Measurements from ENCODE around the gene GPX4.

Gene GPX4

DNA sequence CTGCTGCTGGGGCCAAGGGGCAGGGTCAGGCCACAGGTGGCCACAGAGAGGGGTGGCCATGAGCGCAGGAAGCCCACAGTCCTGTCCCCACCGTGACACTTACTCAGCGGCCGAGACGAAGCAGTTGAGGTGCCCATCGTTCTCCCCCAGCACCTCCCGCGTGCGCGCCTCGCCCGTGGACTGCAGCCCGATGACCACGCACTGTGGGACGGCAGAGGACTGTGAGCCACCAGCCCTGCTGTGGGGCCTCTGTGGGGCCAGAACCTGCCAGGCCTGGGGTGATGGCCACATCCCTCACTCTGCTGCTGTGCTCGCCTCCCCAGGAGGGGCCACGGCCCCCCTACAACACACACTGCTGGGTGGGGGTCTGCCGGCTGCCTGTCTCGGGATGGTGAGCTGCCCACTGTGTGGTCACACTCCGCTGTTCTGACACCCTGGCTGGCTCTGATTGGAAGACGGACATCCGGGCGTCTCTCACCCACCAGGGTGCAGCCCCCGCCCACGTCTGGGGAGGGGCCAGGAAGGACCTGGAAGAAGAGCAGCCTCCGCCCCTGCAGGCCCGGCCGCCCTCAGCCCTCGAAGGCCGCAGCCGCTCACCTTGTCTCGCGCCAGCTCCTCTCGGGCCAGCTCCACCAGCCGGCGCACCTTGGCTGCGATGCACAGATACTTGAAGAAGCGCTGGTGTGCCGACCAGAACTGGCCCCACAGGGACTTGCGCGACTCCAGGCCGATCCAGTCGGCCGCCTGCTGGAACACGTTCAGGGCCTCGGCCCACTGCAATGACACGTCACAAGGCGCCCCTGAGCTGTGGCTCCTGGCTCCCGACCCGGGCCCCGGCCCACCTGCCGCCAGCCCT is 13.2 kb downstream of the GPX4 start:
- ChIA-PET CTCF (interaction anchor here (0.6 to 6.0 kb wide), 6 partner anchors 12 to 124 kb away, joined by 3 to 97 read pairs (median 3); no protein-coding TSS in a partner anchor), POLR2A (no interaction called here)
- no peak for DNase-seq (ENCODE audit: low read depth, low spot score)
- TF ChIP-seq, protein P1, sequence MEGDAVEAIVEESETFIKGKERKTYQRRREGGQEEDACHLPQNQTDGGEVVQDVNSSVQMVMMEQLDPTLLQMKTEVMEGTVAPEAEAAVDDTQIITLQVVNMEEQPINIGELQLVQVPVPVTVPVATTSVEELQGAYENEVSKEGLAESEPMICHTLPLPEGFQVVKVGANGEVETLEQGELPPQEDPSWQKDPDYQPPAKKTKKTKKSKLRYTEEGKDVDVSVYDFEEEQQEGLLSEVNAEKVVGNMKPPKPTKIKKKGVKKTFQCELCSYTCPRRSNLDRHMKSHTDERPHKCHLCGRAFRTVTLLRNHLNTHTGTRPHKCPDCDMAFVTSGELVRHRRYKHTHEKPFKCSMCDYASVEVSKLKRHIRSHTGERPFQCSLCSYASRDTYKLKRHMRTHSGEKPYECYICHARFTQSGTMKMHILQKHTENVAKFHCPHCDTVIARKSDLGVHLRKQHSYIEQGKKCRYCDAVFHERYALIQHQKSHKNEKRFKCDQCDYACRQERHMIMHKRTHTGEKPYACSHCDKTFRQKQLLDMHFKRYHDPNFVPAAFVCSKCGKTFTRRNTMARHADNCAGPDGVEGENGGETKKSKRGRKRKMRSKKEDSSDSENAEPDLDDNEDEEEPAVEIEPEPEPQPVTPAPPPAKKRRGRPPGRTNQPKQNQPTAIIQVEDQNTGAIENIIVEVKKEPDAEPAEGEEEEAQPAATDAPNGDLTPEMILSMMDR (IDR thresholded peaks at IDR 0.05; ENCODE audit: insufficient read depth, low read length, missing control alignments) = no peak
- H3K4me3 ChIP-seq (ENCODE audit: low read depth, low read length) = no peak overlapping the region

DNA sequence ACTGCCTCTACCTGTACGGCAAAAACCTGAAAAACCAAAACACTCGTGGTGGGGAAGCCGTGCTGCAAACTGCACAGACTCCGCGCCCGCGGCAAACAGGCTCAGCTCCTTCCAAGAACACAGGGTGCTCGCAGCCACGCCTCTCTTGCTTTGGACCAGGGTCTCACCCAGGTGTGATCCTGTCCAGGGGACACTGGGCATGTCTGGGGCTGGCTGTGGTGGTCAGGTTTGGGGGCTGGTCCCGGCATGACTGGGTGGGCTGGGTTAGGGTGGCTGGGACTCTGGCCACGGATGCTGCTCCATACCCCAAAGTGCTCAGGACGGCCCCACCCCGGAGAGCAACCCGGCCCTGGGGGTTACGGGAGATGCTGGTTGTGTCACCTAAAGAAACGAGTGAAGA is 13.9 kb downstream of the GPX4 start:
- TF ChIP-seq, protein P1 (IDR thresholded peaks at IDR 0.05; ENCODE audit: insufficient read depth, low read length, missing control alignments) = no peak
- POLR2A ChIA-PET = no interaction called here
- CTCF ChIA-PET = interaction anchor here (0.9 to 1.6 kb wide), 3 partner anchors 11 to 123 kb away, joined by 3 read pairs; no protein-coding TSS in a partner anchor
- no peak overlapping the region for H3K4me3 ChIP-seq (ENCODE audit: low read depth, low read length)
- DNase-seq (ENCODE audit: low read depth, low spot score) = no peak

DNA sequence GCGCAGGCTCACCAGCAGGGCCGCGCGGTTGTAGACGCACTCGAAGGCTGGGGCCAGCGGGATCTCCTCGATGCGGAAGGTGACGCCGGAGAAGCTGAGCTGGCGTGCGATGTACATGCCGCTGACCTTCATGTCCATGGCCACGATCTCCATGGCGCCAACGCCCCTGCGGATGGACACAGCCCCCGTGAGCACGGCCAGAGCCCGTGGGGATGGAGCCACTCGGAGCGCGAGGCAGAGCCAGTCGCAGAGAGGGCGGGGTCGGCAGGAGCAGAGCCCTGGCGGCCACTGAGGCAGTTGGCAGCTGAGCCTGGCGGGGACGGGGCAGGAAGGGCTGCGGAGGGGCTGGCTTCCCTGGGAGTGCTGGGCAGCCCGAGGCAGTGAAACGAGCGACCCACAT is 15.2 kb downstream of the GPX4 start:
- CTCF ChIA-PET = no interaction called here
- TF ChIP-seq, protein P1 (IDR thresholded peaks at IDR 0.05; ENCODE audit: insufficient read depth, low read length, missing control alignments) = no peak
- POLR2A ChIA-PET = no interaction called here
- no peak for DNase-seq (ENCODE audit: low read depth, low spot score)
- no peak overlapping the region for H3K4me3 ChIP-seq (ENCODE audit: low read depth, low read length)

DNA sequence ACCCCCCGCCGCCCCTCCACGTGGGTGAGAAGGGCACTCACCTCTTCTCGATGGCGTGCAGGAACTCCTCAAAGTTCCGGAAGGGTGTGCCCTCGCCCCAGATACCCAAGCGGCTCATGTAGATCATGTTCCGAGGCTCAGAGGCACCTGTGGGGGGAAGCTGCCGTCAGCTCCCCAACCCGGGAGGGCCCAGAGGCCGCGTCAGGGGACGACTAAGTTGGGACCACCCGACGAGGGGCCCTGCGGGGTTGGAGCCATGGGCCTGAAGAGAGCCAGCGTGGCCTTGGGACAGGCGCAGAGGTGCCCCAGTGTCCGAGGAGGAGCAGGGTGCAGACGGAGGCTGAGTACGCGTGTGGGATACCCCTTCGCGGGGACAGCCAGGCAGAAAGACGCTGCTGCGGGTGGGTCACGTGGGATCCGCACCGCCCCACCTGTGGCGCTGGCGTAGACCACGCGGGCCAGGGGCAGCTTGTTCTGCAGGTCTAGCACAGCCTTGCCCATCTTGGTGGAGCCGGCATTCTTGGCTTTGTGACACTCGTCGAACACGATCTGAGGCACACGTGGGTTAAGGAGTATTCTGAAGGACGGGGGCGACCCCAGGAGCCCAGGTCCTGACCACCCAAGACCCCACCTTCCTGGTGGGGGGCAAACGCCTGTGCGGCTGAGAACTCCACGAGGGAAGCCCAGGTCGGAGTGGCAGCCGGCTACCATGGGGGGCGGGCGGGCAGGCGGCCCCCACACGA is 15.9 kb downstream of the GPX4 start:
- TF ChIP-seq, protein P1 (IDR thresholded peaks at IDR 0.05; ENCODE audit: insufficient read depth, low read length, missing control alignments) = no peak
- no peak for DNase-seq (ENCODE audit: low read depth, low spot score)
- ChIA-PET POLR2A (no interaction called here), CTCF (no interaction called here)
- H3K4me3 ChIP-seq (ENCODE audit: low read depth, low read length) = no peak overlapping the region

DNA sequence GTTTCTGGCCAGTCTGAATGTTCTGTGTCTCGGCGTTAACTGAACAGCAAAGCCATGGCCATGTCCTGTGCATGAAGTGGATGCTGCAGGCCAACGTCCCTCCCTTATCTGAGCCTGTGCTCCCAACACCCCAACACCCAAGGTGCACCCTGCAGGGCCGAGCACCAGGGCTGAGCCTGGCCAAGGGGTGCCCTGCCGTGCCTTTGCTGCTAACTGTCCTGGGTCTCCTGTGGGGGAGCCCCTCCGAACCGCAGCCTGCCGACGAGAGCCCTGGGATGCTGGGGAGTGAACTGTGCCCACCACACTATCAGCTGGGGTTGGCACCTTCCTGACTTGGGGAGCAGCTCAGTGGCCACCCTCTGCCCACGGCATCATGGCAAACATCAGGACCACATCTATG is 17.6 kb downstream of the GPX4 start:
- H3K4me3 ChIP-seq (ENCODE audit: low read depth, low read length) = no peak overlapping the region
- no peak for DNase-seq (ENCODE audit: low read depth, low spot score)
- POLR2A ChIA-PET = no interaction called here
- CTCF ChIA-PET = interaction anchor here (0.8 kb wide), 1 partner anchor 8 kb away, joined by 7 read pairs; no protein-coding TSS in a partner anchor
- TF ChIP-seq, protein P1 (IDR thresholded peaks at IDR 0.05; ENCODE audit: insufficient read depth, low read length, missing control alignments) = no peak

Data from AG04449 (cell line).